GM12874 (cell line): ENCODE data around the gene TASL.

Experiments used
- CTCF ChIP-seq: IDR thresholded peaks from 2 replicates; pipeline ENCODE4 v1.5.1; 2011; ENCODE audit warnings: low read depth, mild to moderate bottlenecking, control low read depth, low read length, moderate library complexity; ENCODE audit not compliant: insufficient read depth

Gene TASL, protein sequence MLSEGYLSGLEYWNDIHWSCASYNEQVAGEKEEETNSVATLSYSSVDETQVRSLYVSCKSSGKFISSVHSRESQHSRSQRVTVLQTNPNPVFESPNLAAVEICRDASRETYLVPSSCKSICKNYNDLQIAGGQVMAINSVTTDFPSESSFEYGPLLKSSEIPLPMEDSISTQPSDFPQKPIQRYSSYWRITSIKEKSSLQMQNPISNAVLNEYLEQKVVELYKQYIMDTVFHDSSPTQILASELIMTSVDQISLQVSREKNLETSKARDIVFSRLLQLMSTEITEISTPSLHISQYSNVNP

DNA sequence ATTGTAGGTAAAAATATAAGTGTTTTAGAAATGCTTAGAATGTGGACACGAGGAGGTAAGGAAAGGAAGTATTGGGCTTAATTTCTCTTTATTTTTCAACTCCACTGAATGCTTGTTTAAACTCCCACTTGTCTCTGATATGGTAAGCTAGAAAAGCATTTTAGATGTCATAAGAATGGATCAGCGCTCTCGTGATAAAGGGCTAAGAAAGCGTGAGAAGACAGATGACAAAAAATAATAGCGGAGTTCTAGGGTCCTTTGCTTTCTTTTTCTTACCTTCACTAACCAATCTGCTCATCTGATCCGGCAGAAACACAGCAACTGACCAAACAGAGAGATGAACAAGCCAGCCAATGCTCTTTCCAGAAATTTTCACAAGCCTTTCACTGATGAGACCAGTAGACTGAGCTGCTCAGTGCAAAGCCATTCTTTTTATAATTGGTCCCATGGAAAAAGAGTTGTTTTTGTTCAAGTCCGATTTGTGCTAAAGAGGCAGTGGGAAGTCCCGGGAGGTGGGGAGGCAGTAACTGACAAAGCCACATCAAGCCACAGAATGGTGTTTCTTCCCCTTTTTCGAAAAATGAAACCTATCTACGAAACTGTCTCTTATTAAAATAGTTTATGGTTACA lies at the start of gene TASL:
TASL (minus strand) TSS at position 405 of the 630 bp plus-strand sequence. CDS start 17,411 bp downstream, outside the sequence.
- TF ChIP-seq CTCF, result no peak

DNA sequence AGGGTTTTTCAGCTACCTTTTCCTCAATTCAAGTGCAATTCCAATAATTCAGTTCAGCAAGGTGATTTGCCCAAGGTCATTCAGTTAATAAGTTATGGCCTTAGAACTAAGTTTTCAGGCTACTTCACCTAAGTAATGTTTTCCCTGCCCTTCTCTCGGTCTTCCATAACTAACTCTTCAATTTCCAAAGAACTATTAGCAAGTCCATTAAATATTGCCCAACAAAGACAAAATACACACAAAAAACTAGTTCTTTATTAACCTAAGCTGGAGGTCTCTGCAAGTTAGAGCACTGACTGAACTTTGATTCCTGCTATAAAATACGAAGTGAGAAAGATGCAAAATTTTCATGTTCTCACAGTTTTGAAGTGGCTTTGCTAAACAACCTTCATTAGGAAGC lies 48.8 kb upstream of the TASL start:
- no peak for TF ChIP-seq CTCF

GRCh38 chrX:30622361-30622760 lies 44.8 kb upstream of the TASL start:
- TF ChIP-seq CTCF, result no peak

GRCh38 chrX:30620980-30621618 lies 43.5 kb upstream of the TASL start:
- no peak for TF ChIP-seq CTCF

- TF ChIP-seq CTCF, result no peak
These were observed 42.6 kb upstream of the TASL start for GRCh38 chrX:30620125-30620524.

GRCh38 chrX:30618160-30618765 lies 40.7 kb upstream of the TASL start:
- no peak for TF ChIP-seq CTCF

GRCh38 chrX:30615229-30615628 lies 37.7 kb upstream of the TASL start:
- no peak for TF ChIP-seq CTCF
